ENCODE measurements around the gene TLX1.

The TLX1 gene

DNA sequence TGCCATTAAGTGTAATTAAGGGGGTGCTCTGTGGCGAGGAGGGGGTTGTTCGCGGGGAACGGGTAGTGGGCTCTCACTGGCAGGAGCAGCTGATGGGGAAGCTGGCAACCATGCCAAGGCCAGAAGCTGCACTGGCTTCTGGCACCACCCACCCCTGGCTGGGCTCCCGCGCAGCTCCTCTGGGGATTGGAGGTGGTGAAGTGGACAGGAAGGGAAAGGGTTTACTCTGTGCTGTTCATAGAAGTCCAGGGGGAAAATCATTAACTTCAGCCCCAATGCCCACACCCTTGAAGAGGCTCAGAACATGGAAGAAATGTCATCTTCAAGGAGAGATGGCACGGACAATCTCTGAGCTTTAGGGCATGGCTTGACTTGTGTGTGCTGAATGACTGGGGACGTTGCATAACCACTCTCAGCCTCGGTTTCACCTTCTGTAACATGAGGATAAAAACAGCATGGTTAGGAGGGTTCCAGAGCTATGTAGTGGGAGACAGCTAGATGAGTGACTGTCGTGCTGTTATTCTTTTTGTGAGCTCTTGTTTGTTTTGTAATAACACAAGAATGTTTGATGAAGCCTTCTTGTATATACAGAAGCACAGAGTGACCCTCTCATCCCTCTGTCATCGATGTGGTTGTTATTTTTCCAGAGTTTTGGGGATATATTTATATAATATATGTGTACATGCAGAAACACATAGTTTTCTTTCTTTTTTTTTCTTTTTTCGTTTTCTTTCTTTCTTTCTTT is 39.4 kb upstream of the TLX1 start:
- H3K9me2 ChIP-seq (replicated peaks; ENCODE audit: control insufficient read depth, low read length): no peaks in the 10 kb centered on the region
- H3K36me3 ChIP-seq (ENCODE audit: control insufficient read depth, low read length): no peaks in the 10 kb centered on the region
- H3F3A ChIP-seq (ENCODE audit: control insufficient read depth, insufficient read depth): no peaks in the 10 kb centered on the region
- no peaks in the 10 kb centered on the region for H3K9me3 ChIP-seq (ENCODE audit: control insufficient read depth, insufficient read depth, low read length)
- peaks cover 11% of the 10 kb centered on the region for H3K4me1 ChIP-seq (ENCODE audit: control insufficient read depth, low read length)
- H4K20me1 ChIP-seq (ENCODE audit: control insufficient read depth, insufficient read depth, low read depth, low read length): no peaks in the 10 kb centered on the region
- H3K27me3 ChIP-seq (ENCODE audit: control insufficient read depth, low read length): peaks cover 42% of the 10 kb centered on the region
- no peak overlapping the region for H3K27ac ChIP-seq (ENCODE audit: low read depth, low read length)
- H3K4me3 ChIP-seq (ENCODE audit: low read length): no peak overlapping the region
- TF ChIP-seq, protein P1, sequence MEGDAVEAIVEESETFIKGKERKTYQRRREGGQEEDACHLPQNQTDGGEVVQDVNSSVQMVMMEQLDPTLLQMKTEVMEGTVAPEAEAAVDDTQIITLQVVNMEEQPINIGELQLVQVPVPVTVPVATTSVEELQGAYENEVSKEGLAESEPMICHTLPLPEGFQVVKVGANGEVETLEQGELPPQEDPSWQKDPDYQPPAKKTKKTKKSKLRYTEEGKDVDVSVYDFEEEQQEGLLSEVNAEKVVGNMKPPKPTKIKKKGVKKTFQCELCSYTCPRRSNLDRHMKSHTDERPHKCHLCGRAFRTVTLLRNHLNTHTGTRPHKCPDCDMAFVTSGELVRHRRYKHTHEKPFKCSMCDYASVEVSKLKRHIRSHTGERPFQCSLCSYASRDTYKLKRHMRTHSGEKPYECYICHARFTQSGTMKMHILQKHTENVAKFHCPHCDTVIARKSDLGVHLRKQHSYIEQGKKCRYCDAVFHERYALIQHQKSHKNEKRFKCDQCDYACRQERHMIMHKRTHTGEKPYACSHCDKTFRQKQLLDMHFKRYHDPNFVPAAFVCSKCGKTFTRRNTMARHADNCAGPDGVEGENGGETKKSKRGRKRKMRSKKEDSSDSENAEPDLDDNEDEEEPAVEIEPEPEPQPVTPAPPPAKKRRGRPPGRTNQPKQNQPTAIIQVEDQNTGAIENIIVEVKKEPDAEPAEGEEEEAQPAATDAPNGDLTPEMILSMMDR (IDR thresholded peaks at IDR 0.05; ENCODE audit: low read depth, low read length, poor library complexity, severe bottlenecking): no peak
- no peak for TF ChIP-seq EZH2phosphoT487 (IDR thresholded peaks at IDR 0.05; ENCODE audit: borderline replicate concordance, low read length)
- H3K4me2 ChIP-seq (ENCODE audit: low read length): no peak overlapping the region
- no peaks in the 10 kb centered on the region for H3K79me2 ChIP-seq (ENCODE audit: control insufficient read depth, low read length)

DNA sequence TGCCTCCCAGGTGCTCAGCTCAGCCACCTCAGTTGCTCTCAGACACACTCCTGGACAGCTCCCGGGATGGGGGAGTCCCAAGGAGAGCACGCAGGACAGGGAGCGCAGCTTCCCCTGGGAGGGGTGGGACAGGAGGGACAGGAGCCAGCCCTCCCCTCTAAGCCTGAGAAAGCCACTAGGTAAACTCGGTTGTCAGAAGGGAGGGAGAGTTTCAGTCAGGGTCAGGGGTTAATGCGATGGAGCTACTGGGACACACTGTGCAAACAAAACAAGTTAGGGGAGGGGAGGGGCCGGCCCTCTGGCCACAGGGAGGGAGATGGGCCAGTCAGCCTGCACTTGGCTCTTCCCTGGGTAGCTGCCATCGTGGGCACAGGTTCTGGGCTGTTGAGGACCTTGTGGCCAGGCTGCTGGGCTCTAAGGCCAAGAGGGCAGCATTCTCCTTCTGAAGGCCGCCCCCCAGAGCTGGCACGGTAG is 38.2 kb upstream of the TLX1 start:
- H3K9me2 ChIP-seq (replicated peaks; ENCODE audit: control insufficient read depth, low read length): no peaks in the 10 kb centered on the region
- H3K4me2 ChIP-seq (ENCODE audit: low read length): no peak overlapping the region
- no peaks in the 10 kb centered on the region for H3K9me3 ChIP-seq (ENCODE audit: control insufficient read depth, insufficient read depth, low read length)
- no peaks in the 10 kb centered on the region for H3F3A ChIP-seq (ENCODE audit: control insufficient read depth, insufficient read depth)
- peaks cover 11% of the 10 kb centered on the region for H3K4me1 ChIP-seq (ENCODE audit: control insufficient read depth, low read length)
- no peak overlapping the region for H3K27ac ChIP-seq (ENCODE audit: low read depth, low read length)
- peaks cover 39% of the 10 kb centered on the region for H3K27me3 ChIP-seq (ENCODE audit: control insufficient read depth, low read length)
- no peaks in the 10 kb centered on the region for H3K36me3 ChIP-seq (ENCODE audit: control insufficient read depth, low read length)
- H3K79me2 ChIP-seq (ENCODE audit: control insufficient read depth, low read length): no peaks in the 10 kb centered on the region
- TF ChIP-seq, protein P1 (IDR thresholded peaks at IDR 0.05; ENCODE audit: low read depth, low read length, poor library complexity, severe bottlenecking): no peak
- TF ChIP-seq EZH2phosphoT487 (IDR thresholded peaks at IDR 0.05; ENCODE audit: borderline replicate concordance, low read length): no peak
- no peak overlapping the region for H3K4me3 ChIP-seq (ENCODE audit: low read length)
- H4K20me1 ChIP-seq (ENCODE audit: control insufficient read depth, insufficient read depth, low read depth, low read length): no peaks in the 10 kb centered on the region

DNA sequence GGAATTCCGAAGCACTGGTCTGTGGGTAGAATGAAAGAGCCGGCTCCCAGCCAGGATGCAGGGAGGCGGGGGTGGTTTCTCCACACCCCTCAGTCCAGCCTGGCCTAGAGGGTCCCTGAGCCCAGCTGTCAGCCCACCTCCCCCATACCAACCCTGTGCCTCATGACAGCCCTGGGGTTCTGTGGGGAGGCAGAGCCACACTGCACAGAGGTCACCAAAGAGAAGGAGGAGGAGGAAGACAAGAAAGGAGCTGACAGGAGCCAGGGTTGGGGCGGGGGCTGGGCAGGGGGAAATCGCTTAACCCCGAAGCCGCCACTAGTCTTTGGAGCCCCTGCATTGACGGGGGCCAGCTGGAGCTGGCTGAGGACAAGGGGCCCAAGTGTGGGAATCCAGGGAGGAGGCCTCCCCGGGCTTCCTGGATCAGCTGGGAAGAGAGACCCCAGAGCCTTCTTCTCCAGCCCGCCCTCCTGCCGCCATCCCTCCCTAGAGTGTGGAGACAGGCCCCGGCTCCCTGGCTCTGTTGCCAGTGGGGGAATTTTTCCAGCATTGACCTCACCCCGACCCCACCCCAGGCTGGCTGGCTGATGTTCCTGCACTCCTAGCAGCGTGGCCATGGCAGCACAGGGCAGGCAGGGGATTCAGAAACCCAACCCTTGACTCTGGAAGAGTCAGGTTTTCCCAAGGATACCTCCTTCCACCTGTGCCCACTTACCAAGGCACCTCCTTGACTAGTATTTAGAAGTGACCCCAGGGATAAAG is 36.8 kb upstream of the TLX1 start:
- Histone ChIP-seq H3K9me2 (replicated peaks; ENCODE audit: control insufficient read depth, low read length) (no peaks in the 10 kb centered on the region), H3K27me3 (ENCODE audit: control insufficient read depth, low read length) (peaks cover 32% of the 10 kb centered on the region), H3K4me2 (ENCODE audit: low read length) (no peak overlapping the region), H3K4me3 (ENCODE audit: low read length) (no peak overlapping the region), H4K20me1 (ENCODE audit: control insufficient read depth, insufficient read depth, low read depth, low read length) (no peaks in the 10 kb centered on the region), H3K4me1 (ENCODE audit: control insufficient read depth, low read length) (peaks cover 11% of the 10 kb centered on the region), H3K9me3 (ENCODE audit: control insufficient read depth, insufficient read depth, low read length) (no peaks in the 10 kb centered on the region), H3K79me2 (ENCODE audit: control insufficient read depth, low read length) (no peaks in the 10 kb centered on the region), H3K36me3 (ENCODE audit: control insufficient read depth, low read length) (no peaks in the 10 kb centered on the region), H3K27ac (ENCODE audit: low read depth, low read length) (no peak overlapping the region), H3F3A (ENCODE audit: control insufficient read depth, insufficient read depth) (no peaks in the 10 kb centered on the region)
- TF ChIP-seq EZH2phosphoT487 (IDR thresholded peaks at IDR 0.05; ENCODE audit: borderline replicate concordance, low read length): no peak
- TF ChIP-seq, protein P1 (IDR thresholded peaks at IDR 0.05; ENCODE audit: low read depth, low read length, poor library complexity, severe bottlenecking): no peak
